ENCODE results near the gene KIRREL3. TPM values are rescaled to one million over a fixed set of nuclear protein-coding genes. Genes with fewer than 3 reads are reported as not detected.
A peak's percentile ranks its signal among the peaks of the same experiment; 100 is the strongest.

KIRREL3 gene
- total and polyA plus RNA-seq, 12 donors, result 0.13 to 0.58 (median 0.30) TPM

- WGBS, 2 donors, result 73 to 75% methylated on average over 22 of the region's 22 CpGs
- intact Hi-C loops (cut with DNase I), result loop anchor here (2.0 to 5.0 kb wide), 9 partner anchors 37 to 907 kb away; no protein-coding TSS in a partner anchor
These were observed 560.3 kb downstream of the KIRREL3 start for GRCh38 chr11:126440276-126440675.

DNA sequence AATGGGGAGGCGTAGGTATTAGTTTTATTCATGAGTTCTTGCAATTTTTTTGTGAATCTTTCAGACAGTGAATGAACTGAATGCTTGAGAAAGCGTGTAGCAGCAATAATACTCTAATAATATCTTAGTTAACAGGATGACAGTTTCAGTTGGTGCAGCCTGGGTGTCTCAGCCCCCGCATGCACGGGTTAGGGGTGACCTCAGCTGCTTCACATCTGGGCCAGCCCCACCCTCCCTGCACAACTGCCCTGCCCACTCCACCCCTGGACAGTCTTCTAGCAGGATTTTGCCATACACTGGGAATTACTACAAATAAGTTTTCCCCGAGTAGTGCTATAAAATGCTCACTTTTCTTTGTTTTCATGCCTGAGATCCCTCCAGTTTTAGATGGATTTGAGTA, 561.9 kb downstream of the KIRREL3 start:
- no peak for TF ChIP-seq CTCF (IDR thresholded peaks at IDR 0.05)
- peaks cover 4 to 50% (median 22%) of the 10 kb centered on the region in 9 donors for H3K4me1 ChIP-seq
- DNase-seq (no peak), ATAC-seq (peak in 3 of 8 donors; percentile 20 to 41 (median 33))
- 35 to 42% methylated on average over 5 of the region's 5 CpGs for WGBS, 2 donors
- H3K9me3 ChIP-seq, result no peaks in the 10 kb centered on the region
- intact Hi-C loops (cut with DNase I), result loop anchor here in 7 of 10 donors (1.0 to 10.0 kb wide), 4 partner anchors 124 to 552 kb away; no protein-coding TSS in a partner anchor
- H3K4me3 ChIP-seq, result no peak overlapping the region
- no peaks in the 10 kb centered on the region for H3K36me3 ChIP-seq
- H3K27ac ChIP-seq, result peak overlapping the region in 2 of 10 donors; percentile 2 to 24
- H3K27me3 ChIP-seq, result peaks cover 0 to 8% (median 0%) of the 10 kb centered on the region in 7 donors

More at GRCh38 chr11:126440276-126440675, 560.3 kb downstream of the KIRREL3 start:
- Histone ChIP-seq H3K27ac (no peak overlapping the region), H3K9me3 (no peaks in the 10 kb centered on the region), H3K4me3 (no peak overlapping the region), H3K36me3 (no peaks in the 10 kb centered on the region), H3K4me1 (peaks cover 4 to 37% (median 16%) of the 10 kb centered on the region in 9 donors), H3K27me3 (peaks cover 0 to 8% (median 0%) of the 10 kb centered on the region in 7 donors)
- ATAC-seq (no peak), DNase-seq (no peak)
- TF ChIP-seq CTCF (IDR thresholded peaks at IDR 0.05), result no peak

GRCh38 chr11:126438272-126438671, 562.3 kb downstream of the KIRREL3 start:
- H3K27ac ChIP-seq, result peak overlapping the region in 3 of 10 donors; percentile 2 to 24 (median 13)
- DNase-seq (peak in 1 of 2 donors; percentile 58), ATAC-seq (peak; percentile 18 to 75 (median 50))
- peaks cover 4 to 55% (median 22%) of the 10 kb centered on the region in 9 donors for H3K4me1 ChIP-seq
- TF ChIP-seq CTCF (IDR thresholded peaks at IDR 0.05), result no peak
- intact Hi-C loops (cut with DNase I), result loop anchor here in 7 of 10 donors (1.0 to 10.0 kb wide), 4 partner anchors 123 to 553 kb away; no protein-coding TSS in a partner anchor
- H3K9me3 ChIP-seq, result no peaks in the 10 kb centered on the region
- H3K36me3 ChIP-seq, result no peaks in the 10 kb centered on the region
- no peak overlapping the region for H3K4me3 ChIP-seq
- H3K27me3 ChIP-seq, result peaks cover 0 to 8% (median 0%) of the 10 kb centered on the region in 7 donors
- 32 to 40% methylated on average over 9 of the region's 9 CpGs for WGBS, 2 donors

DNA sequence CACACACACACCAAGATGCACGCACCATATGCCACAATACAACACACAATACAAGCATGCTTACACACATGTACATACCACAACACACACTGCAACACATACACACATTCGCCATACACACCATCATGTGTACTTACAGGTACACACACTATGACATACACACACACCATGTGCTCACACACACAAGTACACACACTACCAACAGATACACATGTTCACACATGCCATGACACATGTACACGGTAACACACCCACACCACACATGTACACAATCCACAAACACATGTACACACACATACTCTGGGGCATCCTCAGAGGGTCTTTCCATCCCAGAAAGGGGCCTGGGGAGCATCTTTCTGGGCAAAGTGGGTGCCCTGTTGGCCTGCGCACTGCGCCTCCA, 562.8 kb downstream of the KIRREL3 start:
- peak overlapping the region in 2 of 10 donors; percentile 13 to 24 for H3K27ac ChIP-seq

More for the DNA sequence above, 562.8 kb downstream of the KIRREL3 start:
- DNase-seq (no peak), ATAC-seq (no peak)
- Histone ChIP-seq H3K27me3 (peaks cover 0 to 4% (median 0%) of the 10 kb centered on the region in 7 donors), H3K36me3 (no peaks in the 10 kb centered on the region), H3K4me3 (no peak overlapping the region), H3K9me3 (no peaks in the 10 kb centered on the region), H3K4me1 (peaks cover 4 to 60% (median 22%) of the 10 kb centered on the region in 9 donors)
- TF ChIP-seq CTCF (IDR thresholded peaks at IDR 0.05), result no peak
- intact Hi-C loops (cut with DNase I), result loop anchor here in 7 of 10 donors (1.0 to 10.0 kb wide), 4 partner anchors 123 to 553 kb away; no protein-coding TSS in a partner anchor
- 97 to 98% methylated on average over 5 of the region's 5 CpGs for WGBS, 2 donors
